Fibroblast of the aortic adventitia (primary cell): ENCODE data around the gene CHRND. TPM values are rescaled to one million over a fixed set of nuclear protein-coding genes. Genes with fewer than 3 reads are reported as not detected.
"Not testable (repeated sequence)": the region's sequence is repeated elsewhere in the genome, so short reads cannot be mapped to it uniquely, and the experiment has no call there.

Source experiments
- DNase-seq: peaks from one replicate; pipeline ENCODE4 v3.0.0-alpha.2; 2010; ENCODE audit warnings: low read depth
- H3K4me3 ChIP-seq: 2 replicates; pipeline ENCODE4 v1.5.1; 2011; ENCODE audit warnings: low read depth, mild to moderate bottlenecking, control low read depth, low read length, moderate library complexity
- CTCF ChIP-seq: IDR thresholded peaks from 2 replicates; pipeline ENCODE4 v1.5.1; 2011; ENCODE audit warnings: mild to moderate bottlenecking, low read length, control low read depth, inconsistent platforms; ENCODE audit not compliant: insufficient read depth
- total RNA-seq: library from RNA; depleted of rRNA; stranded (reverse); fragments of >200 nt; gene quantifications from 2 replicates; pipeline ENCODE4 v1.2.3, GENCODE V29; 2012; ENCODE audit warnings: low replicate concordance

The CHRND gene
- total RNA-seq, 1 donor: not detected

- DNase-seq: peak; percentile 31
- no peak for TF ChIP-seq CTCF
- H3K4me3 ChIP-seq: no peak overlapping the region
Observed at GRCh38 chr2:232567721-232568120, 41.8 kb downstream of the CHRND start.

GRCh38 chr2:232568161-232568560 lies 42.2 kb downstream of the CHRND start:
- peak; percentile 94 for DNase-seq
- no peak overlapping the region for H3K4me3 ChIP-seq
- TF ChIP-seq CTCF: no peak

- no peak overlapping the region for H3K4me3 ChIP-seq
- no peak for DNase-seq
- TF ChIP-seq CTCF: no peak
Observed at GRCh38 chr2:232569541-232569940, 43.6 kb downstream of the CHRND start.

- not testable (repeated sequence) for DNase-seq, H3K4me3 ChIP-seq
Observed at GRCh38 chr2:232570481-232570880, 44.5 kb downstream of the CHRND start.

GRCh38 chr2:232571026-232571474 lies 45.1 kb downstream of the CHRND start:
- no peak overlapping the region for H3K4me3 ChIP-seq
- no peak for TF ChIP-seq CTCF
- DNase-seq: peak; percentile 18

GRCh38 chr2:232573042-232573441 lies 47.1 kb downstream of the CHRND start:
- no peak overlapping the region for H3K4me3 ChIP-seq
- no peak for DNase-seq
- no peak for TF ChIP-seq CTCF

GRCh38 chr2:232573771-232574435 lies 47.9 kb downstream of the CHRND start:
- DNase-seq: no peak

More at GRCh38 chr2:232573771-232574435, 47.9 kb downstream of the CHRND start:
- no peak for TF ChIP-seq CTCF
- no peak overlapping the region for H3K4me3 ChIP-seq
